ENCODE measurements around the gene ITFG2.

DNA sequence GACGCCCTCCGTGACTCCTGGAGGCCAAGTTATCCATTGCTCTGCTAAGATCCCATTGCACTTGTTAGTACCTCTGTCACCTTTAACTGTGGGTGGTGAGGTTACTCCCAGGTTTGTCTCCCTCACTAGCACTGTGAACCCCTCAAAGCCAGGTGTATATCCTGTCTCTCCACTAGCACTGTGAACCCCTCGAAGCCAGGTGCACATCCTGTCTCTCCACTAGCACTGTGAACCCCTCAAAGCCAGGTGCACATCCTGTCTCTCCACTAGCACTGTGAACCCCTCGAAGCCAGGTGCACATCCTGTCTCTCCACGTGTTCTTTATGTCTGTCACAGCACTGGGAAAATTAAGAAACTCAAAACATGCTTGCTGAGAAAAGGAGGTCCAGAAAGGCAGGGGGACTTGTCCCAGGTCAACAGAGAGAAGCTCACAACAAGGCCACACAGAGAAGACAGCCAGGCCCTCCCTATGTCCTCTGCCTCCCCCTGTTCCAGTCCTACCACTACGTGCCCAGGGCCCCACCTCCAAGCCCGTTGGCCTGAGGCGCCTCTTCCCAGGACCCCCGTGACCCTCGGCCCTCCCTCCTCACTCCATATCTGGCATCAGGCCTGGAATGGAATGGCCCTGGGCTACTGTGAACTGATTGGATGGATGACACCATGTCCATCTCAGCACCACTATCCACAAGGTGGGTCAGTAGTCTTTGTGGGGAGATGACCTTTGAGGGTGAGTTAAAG, 44.1 kb upstream of the ITFG2 start:
- TF ChIP-seq, protein P1, sequence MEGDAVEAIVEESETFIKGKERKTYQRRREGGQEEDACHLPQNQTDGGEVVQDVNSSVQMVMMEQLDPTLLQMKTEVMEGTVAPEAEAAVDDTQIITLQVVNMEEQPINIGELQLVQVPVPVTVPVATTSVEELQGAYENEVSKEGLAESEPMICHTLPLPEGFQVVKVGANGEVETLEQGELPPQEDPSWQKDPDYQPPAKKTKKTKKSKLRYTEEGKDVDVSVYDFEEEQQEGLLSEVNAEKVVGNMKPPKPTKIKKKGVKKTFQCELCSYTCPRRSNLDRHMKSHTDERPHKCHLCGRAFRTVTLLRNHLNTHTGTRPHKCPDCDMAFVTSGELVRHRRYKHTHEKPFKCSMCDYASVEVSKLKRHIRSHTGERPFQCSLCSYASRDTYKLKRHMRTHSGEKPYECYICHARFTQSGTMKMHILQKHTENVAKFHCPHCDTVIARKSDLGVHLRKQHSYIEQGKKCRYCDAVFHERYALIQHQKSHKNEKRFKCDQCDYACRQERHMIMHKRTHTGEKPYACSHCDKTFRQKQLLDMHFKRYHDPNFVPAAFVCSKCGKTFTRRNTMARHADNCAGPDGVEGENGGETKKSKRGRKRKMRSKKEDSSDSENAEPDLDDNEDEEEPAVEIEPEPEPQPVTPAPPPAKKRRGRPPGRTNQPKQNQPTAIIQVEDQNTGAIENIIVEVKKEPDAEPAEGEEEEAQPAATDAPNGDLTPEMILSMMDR (IDR thresholded peaks at IDR 0.05; ENCODE audit: poor library complexity), result no peak
- TF ChIP-seq EZH2 (IDR thresholded peaks at IDR 0.05; ENCODE audit: borderline replicate concordance) (no peak), EZH2phosphoT487 (IDR thresholded peaks at IDR 0.05; ENCODE audit: low read depth, severe bottlenecking, unreplicated experiment) (no peak)

All from hepatocyte (in vitro differentiated cells).